Measurements from ENCODE around the gene PTPA. TPM values are rescaled to one million over a fixed set of nuclear protein-coding genes. Genes with fewer than 3 reads are reported as not detected.
A peak's percentile ranks its signal among the peaks of the same experiment; 100 is the strongest.

PTPA gene
- total and polyA plus RNA-seq, 9 of the 15 experiments (the other 6 are each of a cell fraction or from before 2014, with no cell fraction given): 1.7 to 121 (median 72.6) TPM

- TF ChIP-seq HMGN3 (IDR thresholded peaks at IDR 0.05; ENCODE audit: borderline replicate concordance, extremely low read depth, insufficient read length, low read depth, low read length) (no peak), CBX1 (IDR thresholded peaks at IDR 0.05; ENCODE audit: low read depth) (0 out of 2 replicates have a peak, but pooled peaks have one; percentile 57), HDAC3 (IDR thresholded peaks at IDR 0.05; ENCODE audit: borderline replicate concordance, partially characterized antibody) (no peak), CREB3 (tag; conservative IDR thresholded peaks at IDR 0.05; ENCODE audit: low read depth) (no peak), CREBBP (IDR thresholded peaks at IDR 0.05; ENCODE audit: low read depth, low read length) (no peak), CSDE1 (IDR thresholded peaks at IDR 0.05) (no peak), HDAC2 (IDR thresholded peaks at IDR 0.05) (0 out of 2 replicates have a peak, but pooled peaks have one; percentile 14), BACH1 (tag; IDR thresholded peaks at IDR 0.05) (no peak), NR0B1 (IDR thresholded peaks at IDR 0.05; ENCODE audit: partially characterized antibody) (no peak), SRSF3 (IDR thresholded peaks at IDR 0.05; ENCODE audit: insufficient read depth, low read length) (no peak), USF2 (CRISPR knock-in tag; IDR thresholded peaks at IDR 0.05) (no peak), ZBTB5 (IDR thresholded peaks at IDR 0.05) (no peak), HINFP (tag; conservative IDR thresholded peaks at IDR 0.05; ENCODE audit: low read depth) (no peak), NR2C2 (CRISPR knock-in tag; IDR thresholded peaks at IDR 0.05) (no peak), NR2C2 (tag; IDR thresholded peaks at IDR 0.05) (no peak), E2F3 (CRISPR knock-in tag; IDR thresholded peaks at IDR 0.05) (no peak), CHAMP1 (IDR thresholded peaks at IDR 0.05) (no peak), ZBED1 (IDR thresholded peaks at IDR 0.05) (no peak)
Observed at GRCh38 chr9:129182625-129183494, 71.6 kb downstream of the PTPA start (continued).
